Measurements from ENCODE around the gene CFD.

GRCh38 chr19:821231-821824 lies 38.1 kb upstream of the CFD start:
- TF ChIP-seq EZH2phosphoT487 (IDR thresholded peaks at IDR 0.05; ENCODE audit: insufficient read depth, low read depth) (no peak), EZH2 (IDR thresholded peaks at IDR 0.05; ENCODE audit: insufficient read depth, poor library complexity, severe bottlenecking) (no peak)

Measured in GM23248 (cell line).